ENCODE measurements around the gene CHST11. TPM values are rescaled to one million over a fixed set of nuclear protein-coding genes. Genes with fewer than 3 reads are reported as not detected.
A peak's percentile ranks its signal among the peaks of the same experiment; 100 is the strongest.

CHST11 gene
- total and polyA plus RNA-seq, 9 of the 15 experiments (the other 6 are each of a cell fraction or from before 2014, with no cell fraction given), result 2.3 to 38.7 (median 15.0) TPM

GRCh38 chr12:104526320-104526719 is 69.6 kb downstream of the CHST11 start (continued):
- TF ChIP-seq ZNF407 (IDR thresholded peaks at IDR 0.05; ENCODE audit: low read depth) (no peak), ZNF354B (CRISPR knock-in tag; IDR thresholded peaks at IDR 0.05) (no peak)

DNA sequence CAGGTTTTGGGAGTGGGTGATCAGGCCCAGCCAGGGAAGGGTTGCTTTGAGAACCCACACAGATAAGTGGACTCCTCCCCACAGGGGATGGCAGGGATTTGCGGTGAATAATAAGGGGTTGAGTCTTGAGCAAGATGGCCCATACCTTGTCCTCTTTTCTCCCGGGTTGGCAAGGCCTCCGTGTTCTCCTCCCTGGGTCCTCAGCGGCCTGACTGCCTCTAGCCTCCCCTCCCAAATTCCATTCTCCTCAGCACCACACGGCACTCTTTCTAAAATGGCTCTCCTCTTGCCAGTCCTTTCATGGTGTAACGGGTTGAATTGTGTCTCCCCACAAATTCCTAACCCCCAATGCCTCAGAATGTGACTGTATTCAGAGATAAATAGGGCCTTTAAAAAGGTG is 70.0 kb downstream of the CHST11 start:
- H3K9ac ChIP-seq (ENCODE audit: insufficient read depth in 1 of 2, low read depth in 2 of 2, low read length in 2 of 2), result no peak overlapping the region
- no TSS peak for BruUV-seq (replicated peaks)
- DNase-seq (ENCODE audit: extremely low read depth in 1 of 4, low spot score in 3 of 4) (no peak), ATAC-seq (no peak), FAIRE-seq (no peak)
- H3K9me1 ChIP-seq (ENCODE audit: control insufficient read depth, insufficient read depth, low read length), result no peaks in the 10 kb centered on the region
- 0 out of 2 replicates have a peak, but pooled peaks cover under 1% of the 10 kb centered on the region for H4K20me1 ChIP-seq (replicated peaks; ENCODE audit: control insufficient read depth, insufficient read depth, low read length)
- no peaks in the 10 kb centered on the region for H3K9me3 ChIP-seq (replicated peaks; ENCODE audit: control insufficient read depth, insufficient read depth, low read depth, low read length)
- peaks cover 0 to 36% of the 10 kb centered on the region in 2 experiments; a peak in 4 of 5 replicates for H3K4me1 ChIP-seq (replicated peaks in 1 of 2; ENCODE audit: control insufficient read depth in 2 of 2, insufficient read depth in 2 of 2, low read length in 2 of 2)
- intact Hi-C loops (cut with micrococcal nuclease), result no loop called here
- H3K27me3 ChIP-seq (ENCODE audit: control insufficient read depth in 2 of 2, insufficient read depth in 2 of 2, low read length in 2 of 2), result no peaks in the 10 kb centered on the region
- H3K79me2 ChIP-seq (ENCODE audit: control insufficient read depth, insufficient read depth, low read length), result peaks cover 84% of the 10 kb centered on the region
- POLR2A ChIA-PET, result interaction anchor here (2.5 kb wide), 1 partner anchor 10 kb away, joined by 10 read pairs; no protein-coding TSS in a partner anchor
- WGBS (ENCODE audit: insufficient coverage, low coverage, missing lambda C conversion rate), result 90% methylated on average over 6 of the region's 6 CpGs
- H3K4me2 ChIP-seq (ENCODE audit: insufficient read depth, low read length), result no peak overlapping the region
- CTCF ChIA-PET (ENCODE audit: low intra/inter-chr PET ratio), result no interaction called here
- H3K4me3 ChIP-seq, result no peak overlapping the region
- no peak for TF ChIP-seq GMEB1 (CRISPR knock-in tag; IDR thresholded peaks at IDR 0.05)
- 0 out of 2 replicates have a peak, but pooled peaks have one; percentile 2 for TF ChIP-seq ZBTB7A (IDR thresholded peaks at IDR 0.05; ENCODE audit: borderline replicate concordance, control insufficient read depth, low read depth, low read length)
- TF ChIP-seq ZNF316 (IDR thresholded peaks at IDR 0.05), result no peak
- 0 out of 2 replicates have a peak, but pooled peaks have one; percentile 28 for TF ChIP-seq PYGO2 (tag; IDR thresholded peaks at IDR 0.05)
- no peak for TF ChIP-seq SPI1 (IDR thresholded peaks at IDR 0.05; ENCODE audit: borderline replicate concordance, low read depth, low read length)
- no peak for TF ChIP-seq ETS1 (conservative IDR thresholded peaks at IDR 0.05; ENCODE audit: control insufficient read depth, low read depth, low read length)
- peaks cover 4% of the 10 kb centered on the region; the same call in 2 of the 3 replicates for H3K36me3 ChIP-seq (ENCODE audit: control insufficient read depth, insufficient read depth, low read length)
- no peak overlapping the region for H3K27ac ChIP-seq (ENCODE audit: extremely low read depth, low read depth, low read length)
- no peak overlapping the region for H2AFZ ChIP-seq (ENCODE audit: low read depth, low read length)
- in situ Hi-C loops (cut with MboI), result no loop called here
